GM12878 (cell line): ENCODE data around the gene TNFAIP8L1. TPM values are rescaled to one million over a fixed set of nuclear protein-coding genes. Genes with fewer than 3 reads are reported as not detected.

ENCODE experiments used
- ATAC-seq: fragments of 200-7000 bp; cut with Tn5 transposase; 3 replicates; pipeline ENCODE4 v1.9.1; 2020; ENCODE audit warnings: mild to moderate bottlenecking, moderate library complexity
- BruUV-seq: library from RNA; stranded (reverse); fragments of 400-500 nt; replicated peaks from 2 replicates; lab custom pipeline; 2021; lab: Mats Ljungman, UMichigan
- CTCF ChIA-PET: fragments of 300-600 bp; sonication (Branson Sonifier 250); formaldehyde crosslinking; extraction: SDS; loops from one replicate; lab custom pipeline; 2021; ENCODE audit warnings: inconsistent platforms; lab: Yijun Ruan, JAX
- POLR2A ChIA-PET: fragments of 350-600 bp; formaldehyde crosslinking; extraction: SDS; loops from one replicate; lab custom pipeline; 2021; ENCODE audit warnings: inconsistent platforms; lab: Charles Lee
- RAD21 ChIA-PET: fragments of 300-600 bp; sonication (Branson Sonifier 250); formaldehyde crosslinking; loops from one replicate; lab custom pipeline; 2023; ENCODE audit warnings: antibody characterized with exemption; ENCODE audit not compliant: unreplicated experiment; lab: Charles Lee
- SMC1A ChIA-PET: fragments of 300-600 bp; sonication (Branson Sonifier 250); formaldehyde crosslinking; loops from one replicate; lab custom pipeline; 2023; ENCODE audit not compliant: unreplicated experiment, uncharacterized antibody; lab: Charles Lee
- DNase-seq: peaks from one replicate; pipeline ENCODE4 v3.0.0-alpha.2; 2011; ENCODE audit warnings: low read depth, low spot score
- FAIRE-seq: peaks from 3 replicates; lab custom pipeline; 2011; peaks lifted over from hg19 to GRCh38; lab: Jason Lieb, UNC
- H2AFZ ChIP-seq: 2 replicates; pipeline ENCODE4 v1.6.0; 2011; ENCODE audit warnings: low read depth, low read length, control low read depth; ENCODE audit not compliant: control insufficient read depth
- H3K27ac ChIP-seq: 2 replicates; pipeline ENCODE4 v1.5.1; 2011; ENCODE audit warnings: control low read depth; ENCODE audit not compliant: control insufficient read depth, insufficient read depth
- H3K27me3 ChIP-seq, 2 experiments: replicated peaks in 1 of 2; 2 replicates each; pipeline versions ENCODE4 v1.6.0 to v1.6.1; 2011; ENCODE audit warnings: low read length in 1 of 2; ENCODE audit not compliant: control insufficient read depth in 2 of 2, insufficient read depth in 2 of 2
- H3K36me3 ChIP-seq, 2 experiments: 2 replicates each; pipeline ENCODE4 v1.5.1; 2011; ENCODE audit warnings: low read length in 1 of 2; ENCODE audit not compliant: control insufficient read depth in 2 of 2, insufficient read depth in 2 of 2
- H3K4me1 ChIP-seq: 2 replicates; pipeline ENCODE4 v1.6.1; 2011; ENCODE audit warnings: mild to moderate bottlenecking, low read length, moderate library complexity, mixed read lengths; ENCODE audit not compliant: control insufficient read depth, insufficient read depth
- H3K4me2 ChIP-seq: 2 replicates; pipeline ENCODE4 v1.6.0; 2011; ENCODE audit warnings: control low read depth; ENCODE audit not compliant: control insufficient read depth, insufficient read depth
- H3K4me3 ChIP-seq: fragments of 200-600 bp; sonication (generic); 2 replicates; pipeline ENCODE4 v1.5.1; 2016
- H3K79me2 ChIP-seq: 2 replicates; pipeline ENCODE4 v1.6.0; 2011; ENCODE audit warnings: low read length; ENCODE audit not compliant: control insufficient read depth, insufficient read depth
- H3K9ac ChIP-seq: 2 replicates; pipeline ENCODE4 v1.8.0; 2011; ENCODE audit warnings: low read length, control low read depth, mixed read lengths; ENCODE audit not compliant: control insufficient read depth, insufficient read depth
- H3K9me3 ChIP-seq: replicated peaks from 3 replicates; pipeline ENCODE4 v1.5.1; 2011; ENCODE audit warnings: mild to moderate bottlenecking, low read length; ENCODE audit not compliant: control insufficient read depth, insufficient read depth
- H4K20me1 ChIP-seq: 2 replicates; pipeline ENCODE4 v1.6.0; 2011; ENCODE audit not compliant: control insufficient read depth, insufficient read depth
- BCL3 ChIP-seq: IDR thresholded peaks from 2 replicates; pipeline ENCODE4 v1.6.1; 2011; ENCODE audit warnings: borderline replicate concordance, low read depth, mild to moderate bottlenecking, moderate library complexity, low read length; ENCODE audit not compliant: insufficient read depth, poor library complexity, severe bottlenecking
- ESRRA ChIP-seq: IDR thresholded peaks from 2 replicates; pipeline ENCODE4 v1.6.1; 2012; ENCODE audit warnings: mild to moderate bottlenecking, low read length, improper control_type of control experiment
- IKZF2 ChIP-seq, 2 experiments: fragments of 450-650 bp; IDR thresholded peaks; 2 replicates each; pipeline ENCODE4 v1.6.1; 2017; ENCODE audit warnings: mild to moderate bottlenecking in 2 of 2, moderate library complexity in 2 of 2
- IRF4 ChIP-seq: IDR thresholded peaks from 2 replicates; pipeline ENCODE4 v1.6.1; 2011; ENCODE audit warnings: low read depth, low read length
- MEF2A ChIP-seq: IDR thresholded peaks from 2 replicates; pipeline ENCODE4 v1.6.1; 2011; ENCODE audit warnings: low read depth, mild to moderate bottlenecking, low read length, moderate library complexity; ENCODE audit not compliant: insufficient read depth
- MYC ChIP-seq: IDR thresholded peaks from 2 replicates; pipeline ENCODE4 v1.6.1; 2011; ENCODE audit warnings: mild to moderate bottlenecking, low read length, moderate library complexity, inconsistent platforms; ENCODE audit not compliant: insufficient read depth, insufficient replicate concordance, insufficient read length, severe bottlenecking
- PKNOX1 ChIP-seq: fragments of 450-650 bp; IDR thresholded peaks from 2 replicates; pipeline ENCODE4 v1.6.1; 2016; ENCODE audit warnings: mild to moderate bottlenecking
- POU2F2 ChIP-seq: IDR thresholded peaks from 3 replicates; pipeline ENCODE4 v1.6.1; 2011; ENCODE audit warnings: low read depth, mild to moderate bottlenecking, low read length, borderline replicate concordance
- RBBP5 ChIP-seq: fragments of 200-600 bp; sonication (generic); conservative IDR thresholded peaks from 2 replicates; pipeline ENCODE4 v1.6.1; 2016
- RELB ChIP-seq: fragments of 450-650 bp; IDR thresholded peaks from 2 replicates; pipeline ENCODE4 v1.6.1; 2017; ENCODE audit warnings: low read depth, mild to moderate bottlenecking, moderate library complexity
- SMARCA5 ChIP-seq: fragments of 450-650 bp; IDR thresholded peaks from 2 replicates; pipeline ENCODE4 v1.6.1; 2017; ENCODE audit warnings: mild to moderate bottlenecking
- SREBF2 ChIP-seq: IDR thresholded peaks from 2 replicates; pipeline ENCODE4 v1.6.1; 2012; ENCODE audit warnings: mild to moderate bottlenecking, low read length
- STAT3 ChIP-seq: IDR thresholded peaks from 2 replicates; pipeline ENCODE4 v1.6.1; 2011; ENCODE audit warnings: low read depth, low read length, improper control_type of control experiment
- ZNF217 ChIP-seq: fragments of 450-650 bp; IDR thresholded peaks from 2 replicates; pipeline ENCODE4 v1.6.1; 2017; ENCODE audit warnings: antibody characterized with exemption, mild to moderate bottlenecking
- ZNF622 ChIP-seq: fragments of 450-650 bp; IDR thresholded peaks from 2 replicates; pipeline ENCODE4 v1.6.1; 2017; ENCODE audit warnings: mild to moderate bottlenecking, inconsistent platforms
- WGBS: methylation state at CpG from one replicate; pipeline ENCODE4 v1.1.6; 2016; ENCODE audit warnings: low lambda C conversion rate; ENCODE audit not compliant: insufficient replicate concordance, insufficient coverage; ENCODE audit errors: missing lambda C conversion rate; 5-methylcytosine and 5-hydroxymethylcytosine counted together
- in situ Hi-C: fragments of 300-500 bp; cut with MboI; formaldehyde crosslinking; loops from 9 replicates; pipeline ENCODE4 v1.14.3; 2018; ENCODE audit warnings: mixed read lengths
- intact Hi-C: fragments of 100-400 bp; cut with micrococcal nuclease; formaldehyde crosslinking; loops from one replicate; pipeline ENCODE4 v1.14.2; 2022; ENCODE audit not compliant: unreplicated experiment
- polyA plus RNA-seq, 11 experiments: library from polyadenylated mRNA; depleted of rRNA in 4 of 11; unstranded in 6 of 11; stranded (reverse) in 5 of 11; fragments of >200 nt; fragmentation: Nextera tagmentation in 4 of 11; fragmentation: Illumina TruSeq in 1 of 11; extraction: Ambion mirVana in 4 of 11; extraction: Trizol in 1 of 11; gene quantifications; 1 replicate in 1 of 11; 2 replicates in 10 of 11; pipeline versions ENCODE4 v1.2.1 to v1.2.3, GENCODE V29; 2011 to 2016; ENCODE audit warnings: inconsistent platforms in 2 of 11, missing spikeins in 2 of 11, low read depth in 1 of 11
- total RNA-seq, 4 experiments: library from RNA; depleted of rRNA in 3 of 4; stranded (reverse); fragments of >200 nt in 3 of 4; fragmentation: Illumina TruSeq in 1 of 4; extraction: Trizol in 1 of 4; gene quantifications; 2 replicates each; pipeline versions ENCODE4 v1.2.1 to v1.2.3, GENCODE V29; 2013 to 2021

The TNFAIP8L1 gene
- total and polyA plus RNA-seq, 10 of the 15 experiments (the other 5 are each of a cell fraction or from before 2014, with no cell fraction given) = 0.93 to 12.7 (median 8.6) TPM

- POLR2A ChIA-PET = no interaction called here
- H3K9ac ChIP-seq = no peak overlapping the region
- BruUV-seq = no TSS peak
- no peak overlapping the region; the same call in 1 of the 2 replicates for H2AFZ ChIP-seq
- CTCF ChIA-PET = interaction anchor here (1.6 kb wide), 1 partner anchor 38 kb away, joined by 5 read pairs; no protein-coding TSS in a partner anchor
- H3K9me3 ChIP-seq = no peaks in the 10 kb centered on the region
- in situ Hi-C loops (no loop called here), intact Hi-C loops (no loop called here)
- RAD21 ChIA-PET = interaction anchor here (1.3 kb wide), 1 partner anchor 24 kb away, joined by 3 read pairs; no protein-coding TSS in a partner anchor
- no peaks in the 10 kb centered on the region for H3K27me3 ChIP-seq
- FAIRE-seq = no peak
- no peak overlapping the region for H3K4me2 ChIP-seq
- H3K36me3 ChIP-seq = no peaks in the 10 kb centered on the region
- WGBS = 28% methylated on average over 5 of the region's 17 CpGs
- no peak for TF ChIP-seq SREBF2
- TF ChIP-seq MEF2A = no peak
- no peak for TF ChIP-seq ZNF622
- no peak for TF ChIP-seq IRF4
- no peak for TF ChIP-seq STAT3
- TF ChIP-seq MYC = no peak
- no peak for TF ChIP-seq BCL3
- no peak for TF ChIP-seq PKNOX1
- TF ChIP-seq IKZF2 (IDR thresholded peaks at IDR 0.05) = no peak
- no peak for TF ChIP-seq ZNF217
- no peak for TF ChIP-seq POU2F2
- no peak for TF ChIP-seq RBBP5
- TF ChIP-seq SMARCA5 = no peak
- no peak for TF ChIP-seq RELB
- TF ChIP-seq ESRRA = no peak
- no peak overlapping the region for H3K27ac ChIP-seq
- H3K4me1 ChIP-seq = peaks cover 2% of the 10 kb centered on the region; the same call in 1 of the 2 replicates
- SMC1A ChIA-PET = no interaction called here
- no peak for ATAC-seq
- H4K20me1 ChIP-seq = no peaks in the 10 kb centered on the region
- no peak for DNase-seq
- no peaks in the 10 kb centered on the region for H3K79me2 ChIP-seq
- H3K4me3 ChIP-seq = no peak overlapping the region
Measured at GRCh38 chr19:4598712-4599111, 40.6 kb upstream of the TNFAIP8L1 start.
